Fibroblast of pulmonary artery (primary cell): ENCODE data around the gene DBNDD2.

Source experiments
- DNase-seq: peaks from one replicate; pipeline ENCODE4 v3.0.0-alpha.2; 2010; ENCODE audit warnings: low read depth
- H3K4me3 ChIP-seq: replicated peaks from 2 replicates; pipeline ENCODE4 v1.5.1; 2011; ENCODE audit warnings: low read depth, mild to moderate bottlenecking, control low read depth, low read length, moderate library complexity
- TF ChIP-seq, protein P1 (sequence below): IDR thresholded peaks from 2 replicates; pipeline ENCODE4 v1.5.1; 2011; ENCODE audit warnings: mild to moderate bottlenecking, control low read depth, low read length, inconsistent platforms; ENCODE audit errors: missing control alignments

DBNDD2 gene

GRCh38 chr20:45407067-45407745 lies 883 bp upstream of the DBNDD2 start:
- TF ChIP-seq, protein P1, sequence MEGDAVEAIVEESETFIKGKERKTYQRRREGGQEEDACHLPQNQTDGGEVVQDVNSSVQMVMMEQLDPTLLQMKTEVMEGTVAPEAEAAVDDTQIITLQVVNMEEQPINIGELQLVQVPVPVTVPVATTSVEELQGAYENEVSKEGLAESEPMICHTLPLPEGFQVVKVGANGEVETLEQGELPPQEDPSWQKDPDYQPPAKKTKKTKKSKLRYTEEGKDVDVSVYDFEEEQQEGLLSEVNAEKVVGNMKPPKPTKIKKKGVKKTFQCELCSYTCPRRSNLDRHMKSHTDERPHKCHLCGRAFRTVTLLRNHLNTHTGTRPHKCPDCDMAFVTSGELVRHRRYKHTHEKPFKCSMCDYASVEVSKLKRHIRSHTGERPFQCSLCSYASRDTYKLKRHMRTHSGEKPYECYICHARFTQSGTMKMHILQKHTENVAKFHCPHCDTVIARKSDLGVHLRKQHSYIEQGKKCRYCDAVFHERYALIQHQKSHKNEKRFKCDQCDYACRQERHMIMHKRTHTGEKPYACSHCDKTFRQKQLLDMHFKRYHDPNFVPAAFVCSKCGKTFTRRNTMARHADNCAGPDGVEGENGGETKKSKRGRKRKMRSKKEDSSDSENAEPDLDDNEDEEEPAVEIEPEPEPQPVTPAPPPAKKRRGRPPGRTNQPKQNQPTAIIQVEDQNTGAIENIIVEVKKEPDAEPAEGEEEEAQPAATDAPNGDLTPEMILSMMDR, result no peak
- H3K4me3 ChIP-seq, result peak overlapping the region; percentile 57
- peak; percentile 31 for DNase-seq

DNA sequence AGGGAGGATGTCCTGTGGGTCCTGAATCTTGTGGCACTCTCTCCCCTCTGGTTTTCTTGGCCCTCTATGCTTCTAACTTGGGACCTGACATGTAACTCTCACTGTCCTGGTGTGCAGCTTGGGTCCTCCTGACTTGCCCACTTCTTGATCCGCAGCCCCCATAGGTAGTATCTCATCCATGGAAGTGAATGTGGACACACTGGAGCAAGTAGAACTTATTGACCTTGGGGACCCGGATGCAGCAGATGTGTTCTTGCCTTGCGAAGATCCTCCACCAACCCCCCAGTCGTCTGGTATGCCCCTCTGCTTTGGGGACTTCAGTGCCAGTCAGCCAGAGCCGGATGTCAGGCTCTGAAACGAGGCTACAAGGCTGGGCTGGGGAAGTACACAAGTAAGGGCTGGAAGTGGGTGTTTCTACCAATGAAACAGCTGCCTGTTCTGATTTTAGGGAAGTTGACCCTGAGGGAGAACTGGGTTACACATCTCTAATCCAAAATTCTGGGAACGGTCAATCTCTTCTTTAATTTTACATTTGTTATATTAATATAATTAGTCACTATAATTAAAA lies 641 bp downstream of the DBNDD2 start:
- TF ChIP-seq, protein P1, result no peak
- no peak for DNase-seq
- no peak overlapping the region for H3K4me3 ChIP-seq

- no peak for DNase-seq
- TF ChIP-seq, protein P1, result no peak
- H3K4me3 ChIP-seq, result no peak overlapping the region
Observed at GRCh38 chr20:45409521-45410272, 1.6 kb downstream of the DBNDD2 start.

DNA sequence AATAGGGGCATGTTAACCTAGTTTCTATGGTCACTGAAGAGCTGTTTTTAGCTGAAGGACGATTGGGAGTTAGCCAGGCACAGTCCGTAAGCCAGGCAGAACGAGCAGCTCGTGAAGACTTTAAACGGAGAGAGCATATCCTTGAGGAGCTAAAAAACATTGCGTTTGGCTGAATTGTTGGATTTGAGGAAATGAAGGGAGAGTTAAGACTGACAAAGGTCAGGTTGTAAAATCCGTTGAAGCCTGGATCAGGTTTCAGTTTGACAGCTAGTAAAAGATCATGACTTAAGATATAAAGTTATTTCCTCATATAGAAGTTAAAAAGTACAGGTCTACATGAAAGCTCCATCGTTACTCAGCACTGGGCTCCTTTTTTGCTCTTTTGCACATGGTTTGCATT lies 2.8 kb downstream of the DBNDD2 start:
- DNase-seq, result no peak
- TF ChIP-seq, protein P1, result no peak
- H3K4me3 ChIP-seq, result no peak overlapping the region

DNA sequence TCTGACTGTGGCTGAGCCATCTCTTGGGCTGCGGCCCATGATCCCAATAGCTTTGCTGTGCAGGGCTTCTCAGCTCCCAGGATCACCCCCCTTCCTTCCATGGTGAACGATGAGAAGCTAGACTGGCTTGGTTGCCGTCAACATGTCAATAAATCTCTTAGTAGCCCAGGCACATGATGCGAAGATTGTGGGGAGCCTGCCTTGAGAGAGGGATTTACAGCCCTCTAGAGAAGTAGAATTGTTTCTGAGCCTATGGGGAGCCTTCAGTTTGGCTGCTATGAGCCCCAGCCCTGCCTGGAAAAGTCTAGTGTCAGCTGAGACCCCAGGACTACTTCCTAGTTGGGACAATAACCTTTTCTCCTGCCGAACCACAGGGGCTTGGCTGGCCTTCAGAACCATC lies 4.6 kb downstream of the DBNDD2 start:
- no peak for DNase-seq
- TF ChIP-seq, protein P1, result no peak

DNA sequence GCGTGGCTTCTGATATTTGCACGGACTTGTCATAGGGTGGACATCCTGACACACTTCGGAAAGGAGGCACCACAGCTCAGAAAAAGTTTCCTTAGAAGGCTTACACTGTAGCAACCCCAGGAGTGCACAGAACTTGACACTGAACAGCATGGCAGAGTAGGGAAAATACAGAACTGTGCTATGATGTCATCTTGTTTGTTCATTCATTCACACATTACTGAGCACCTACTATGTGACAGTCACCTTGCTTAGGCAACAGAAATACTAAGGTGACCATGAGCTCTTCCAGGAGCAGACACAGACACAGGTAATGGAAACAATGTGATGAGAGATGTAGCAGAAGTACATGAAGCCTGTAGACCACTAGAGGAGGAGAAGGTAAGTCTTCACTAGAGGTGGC lies 5.4 kb downstream of the DBNDD2 start:
- no peak for DNase-seq
- no peak overlapping the region for H3K4me3 ChIP-seq
- TF ChIP-seq, protein P1, result no peak

More for the DNA sequence above, 4.6 kb downstream of the DBNDD2 start:
- H3K4me3 ChIP-seq, result no peak overlapping the region
